ENCODE measurements around the gene PHF21A.

The PHF21A gene

DNA sequence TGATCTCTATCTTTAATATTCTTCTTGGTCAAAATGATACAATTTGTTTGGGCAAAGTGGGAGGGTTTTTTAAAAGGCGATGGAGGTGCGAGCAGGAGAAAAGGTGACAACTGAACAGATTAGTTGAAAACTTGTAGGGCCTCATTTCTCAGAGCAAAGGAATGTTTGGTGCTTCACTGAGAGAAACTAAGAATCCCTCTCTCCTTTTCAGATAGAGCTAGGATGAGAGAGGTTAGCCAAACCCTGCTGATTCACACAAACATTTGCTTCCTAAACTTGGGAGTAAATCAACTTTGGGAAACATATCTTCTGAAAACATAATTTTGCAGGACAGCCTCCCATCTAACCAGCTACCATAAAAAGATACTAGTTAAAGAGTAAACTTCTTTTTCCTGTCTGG lies 57.0 kb downstream of the PHF21A start:
- 72 to 81% methylated on average over 2 of the region's 2 CpGs for WGBS, 2 experiments
- Histone ChIP-seq H3K27ac (ENCODE audit: insufficient read depth, low read depth, low read length, poor library complexity, severe bottlenecking) (no peak overlapping the region), H3K9me3 (ENCODE audit: control insufficient read depth, low read length) (no peaks in the 10 kb centered on the region), H3K27me3 (ENCODE audit: control insufficient read depth, insufficient read depth, low read length, poor library complexity, severe bottlenecking) (no peaks in the 10 kb centered on the region), H3K36me3 (ENCODE audit: control insufficient read depth, insufficient read depth, low read length) (no peaks in the 10 kb centered on the region), H3K4me3 (ENCODE audit: insufficient read depth, low read depth, low read length) (no peak overlapping the region), H3K4me1 (ENCODE audit: control insufficient read depth, insufficient read depth, low read length) (peaks cover 9% of the 10 kb centered on the region)

DNA sequence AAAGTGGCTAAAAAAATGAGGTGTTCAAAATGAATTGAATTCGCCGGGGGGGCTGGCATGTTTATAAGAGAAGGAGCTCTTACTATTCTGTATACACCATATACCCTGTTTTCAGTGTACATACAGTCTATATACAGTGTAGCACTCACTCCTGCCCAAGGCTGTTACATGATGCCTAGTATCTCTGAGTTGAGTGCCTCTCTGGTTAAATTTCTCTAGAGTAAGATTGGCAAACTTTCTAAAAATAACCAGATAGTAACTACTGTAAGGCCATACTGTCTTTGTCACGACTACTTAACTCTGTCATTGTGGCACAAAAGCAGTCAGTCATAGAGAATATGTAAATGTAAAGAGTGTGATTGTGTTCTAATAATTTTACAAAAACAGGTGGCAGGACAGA lies 58.1 kb downstream of the PHF21A start:
- H3K4me1 ChIP-seq (ENCODE audit: control insufficient read depth, insufficient read depth, low read length): peaks cover 9% of the 10 kb centered on the region
- H3K27ac ChIP-seq (ENCODE audit: insufficient read depth, low read depth, low read length, poor library complexity, severe bottlenecking): no peak overlapping the region
- no peaks in the 10 kb centered on the region for H3K27me3 ChIP-seq (ENCODE audit: control insufficient read depth, insufficient read depth, low read length, poor library complexity, severe bottlenecking)
- H3K36me3 ChIP-seq (ENCODE audit: control insufficient read depth, insufficient read depth, low read length): no peaks in the 10 kb centered on the region
- WGBS, 2 experiments: 98 to 100% methylated on average over 3 of the region's 3 CpGs
- H3K4me3 ChIP-seq (ENCODE audit: insufficient read depth, low read depth, low read length): no peak overlapping the region
- no peaks in the 10 kb centered on the region for H3K9me3 ChIP-seq (ENCODE audit: control insufficient read depth, low read length)

DNA sequence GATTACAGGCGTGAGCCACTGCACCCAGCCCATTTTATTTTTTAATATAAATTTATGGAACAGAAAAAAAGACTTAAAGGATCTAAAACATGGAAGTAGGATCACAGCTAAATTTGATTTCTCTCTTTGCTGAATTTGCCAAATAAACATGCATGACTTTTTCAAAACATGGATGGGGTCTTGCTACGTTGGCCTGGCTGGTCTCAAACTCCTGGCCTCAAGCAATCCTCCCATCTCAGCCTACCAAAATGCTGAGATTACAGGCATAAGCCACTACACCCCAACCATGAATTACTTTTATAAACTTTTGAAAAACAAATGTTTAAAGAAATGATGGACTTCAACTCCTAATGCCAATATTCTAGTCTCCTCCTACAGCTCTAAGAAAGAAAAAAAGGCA lies 61.2 kb downstream of the PHF21A start:
- H3K4me1 ChIP-seq (ENCODE audit: control insufficient read depth, insufficient read depth, low read length): peaks cover 20% of the 10 kb centered on the region
- H3K36me3 ChIP-seq (ENCODE audit: control insufficient read depth, insufficient read depth, low read length): no peaks in the 10 kb centered on the region
- no peaks in the 10 kb centered on the region for H3K27me3 ChIP-seq (ENCODE audit: control insufficient read depth, insufficient read depth, low read length, poor library complexity, severe bottlenecking)
- no peaks in the 10 kb centered on the region for H3K9me3 ChIP-seq (ENCODE audit: control insufficient read depth, low read length)
- 95 to 98% methylated on average over 1 of the region's 2 CpGs for WGBS, 2 experiments
- H3K27ac ChIP-seq (ENCODE audit: insufficient read depth, low read depth, low read length, poor library complexity, severe bottlenecking): no peak overlapping the region
- no peak overlapping the region for H3K4me3 ChIP-seq (ENCODE audit: insufficient read depth, low read depth, low read length)

GRCh38 chr11:46057489-46057888 lies 63.8 kb downstream of the PHF21A start:
- H3K4me1 ChIP-seq (ENCODE audit: control insufficient read depth, insufficient read depth, low read length): peaks cover 17% of the 10 kb centered on the region
- no peaks in the 10 kb centered on the region for H3K27me3 ChIP-seq (ENCODE audit: control insufficient read depth, insufficient read depth, low read length, poor library complexity, severe bottlenecking)
- H3K36me3 ChIP-seq (ENCODE audit: control insufficient read depth, insufficient read depth, low read length): no peaks in the 10 kb centered on the region
- H3K9me3 ChIP-seq (ENCODE audit: control insufficient read depth, low read length): no peaks in the 10 kb centered on the region
- no peak overlapping the region for H3K4me3 ChIP-seq (ENCODE audit: insufficient read depth, low read depth, low read length)
- WGBS, 2 experiments: 96 to 100% methylated on average over 1 to 2 of the region's 2 CpGs
- H3K27ac ChIP-seq (ENCODE audit: insufficient read depth, low read depth, low read length, poor library complexity, severe bottlenecking): no peak overlapping the region

DNA sequence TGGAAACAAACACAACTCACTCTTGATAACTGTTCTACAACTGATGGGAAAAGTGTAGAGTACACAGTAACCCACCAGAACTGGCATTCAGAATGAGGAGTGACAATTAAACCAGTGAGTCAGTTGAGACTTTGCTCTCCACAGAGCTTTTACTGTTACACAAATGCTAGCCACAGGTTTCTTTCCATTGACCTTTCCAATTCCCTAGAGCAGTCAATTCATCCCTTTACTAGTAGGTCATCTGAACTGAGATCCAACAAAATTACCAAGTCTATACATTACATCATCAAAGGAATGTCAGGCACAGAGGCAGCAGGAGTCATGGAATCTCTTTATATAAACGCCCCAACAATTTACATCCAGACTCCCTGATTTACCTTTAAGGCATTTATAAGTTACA lies 65.9 kb downstream of the PHF21A start:
- Histone ChIP-seq H3K36me3 (ENCODE audit: control insufficient read depth, insufficient read depth, low read length) (no peaks in the 10 kb centered on the region), H3K4me1 (ENCODE audit: control insufficient read depth, insufficient read depth, low read length) (peaks cover 35% of the 10 kb centered on the region), H3K27me3 (ENCODE audit: control insufficient read depth, insufficient read depth, low read length, poor library complexity, severe bottlenecking) (no peaks in the 10 kb centered on the region), H3K4me3 (ENCODE audit: insufficient read depth, low read depth, low read length) (no peak overlapping the region), H3K27ac (ENCODE audit: insufficient read depth, low read depth, low read length, poor library complexity, severe bottlenecking) (no peak overlapping the region), H3K9me3 (ENCODE audit: control insufficient read depth, low read length) (no peaks in the 10 kb centered on the region)
- WGBS, 2 experiments: 7 to 29% methylated on average over 1 of the region's 1 CpG

GRCh38 chr11:46051102-46051501 lies 70.2 kb downstream of the PHF21A start:
- Histone ChIP-seq H3K4me3 (ENCODE audit: insufficient read depth, low read depth, low read length) (no peak overlapping the region), H3K36me3 (ENCODE audit: control insufficient read depth, insufficient read depth, low read length) (no peaks in the 10 kb centered on the region), H3K4me1 (ENCODE audit: control insufficient read depth, insufficient read depth, low read length) (peaks cover 47% of the 10 kb centered on the region), H3K9me3 (ENCODE audit: control insufficient read depth, low read length) (no peaks in the 10 kb centered on the region), H3K27me3 (ENCODE audit: control insufficient read depth, insufficient read depth, low read length, poor library complexity, severe bottlenecking) (no peaks in the 10 kb centered on the region), H3K27ac (ENCODE audit: insufficient read depth, low read depth, low read length, poor library complexity, severe bottlenecking) (peak overlapping the region; percentile 90)
- WGBS, 2 experiments: 53 to 73% methylated on average over 1 of the region's 1 CpG

DNA sequence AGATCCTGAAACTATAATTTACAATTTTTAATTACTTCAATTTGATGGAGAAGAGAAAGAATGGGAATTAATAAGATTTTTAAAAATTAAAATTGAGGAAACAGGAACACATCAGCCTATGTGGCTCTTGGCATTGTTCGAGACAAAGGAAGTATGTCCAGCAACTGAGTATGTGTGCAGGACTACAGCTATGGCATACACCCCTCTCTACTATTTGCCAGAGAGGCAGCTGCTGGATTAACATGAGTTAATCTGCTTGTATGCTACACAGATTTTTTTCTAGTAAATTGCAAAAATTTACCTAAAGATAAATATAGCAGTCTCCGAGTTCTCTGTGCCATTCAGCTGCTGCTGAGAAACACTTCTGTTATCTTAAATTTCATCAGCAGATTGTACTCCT lies 70.6 kb downstream of the PHF21A start:
- H3K4me3 ChIP-seq (ENCODE audit: insufficient read depth, low read depth, low read length): no peak overlapping the region
- H3K27ac ChIP-seq (ENCODE audit: insufficient read depth, low read depth, low read length, poor library complexity, severe bottlenecking): peak overlapping the region; percentile 90
- H3K4me1 ChIP-seq (ENCODE audit: control insufficient read depth, insufficient read depth, low read length): peaks cover 47% of the 10 kb centered on the region
- 87 to 96% methylated on average over 2 of the region's 2 CpGs for WGBS, 2 experiments
- H3K9me3 ChIP-seq (ENCODE audit: control insufficient read depth, low read length): no peaks in the 10 kb centered on the region
- H3K36me3 ChIP-seq (ENCODE audit: control insufficient read depth, insufficient read depth, low read length): no peaks in the 10 kb centered on the region
- H3K27me3 ChIP-seq (ENCODE audit: control insufficient read depth, insufficient read depth, low read length, poor library complexity, severe bottlenecking): no peaks in the 10 kb centered on the region

GRCh38 chr11:46050003-46050461 lies 71.2 kb downstream of the PHF21A start:
- no peak overlapping the region for H3K4me3 ChIP-seq (ENCODE audit: insufficient read depth, low read depth, low read length)
- peaks cover 43% of the 10 kb centered on the region for H3K4me1 ChIP-seq (ENCODE audit: control insufficient read depth, insufficient read depth, low read length)
- no peaks in the 10 kb centered on the region for H3K36me3 ChIP-seq (ENCODE audit: control insufficient read depth, insufficient read depth, low read length)
- H3K9me3 ChIP-seq (ENCODE audit: control insufficient read depth, low read length): no peaks in the 10 kb centered on the region
- 9% methylated on average over 4 of the region's 4 CpGs for WGBS, 2 experiments
- no peaks in the 10 kb centered on the region for H3K27me3 ChIP-seq (ENCODE audit: control insufficient read depth, insufficient read depth, low read length, poor library complexity, severe bottlenecking)
- H3K27ac ChIP-seq (ENCODE audit: insufficient read depth, low read depth, low read length, poor library complexity, severe bottlenecking): peak overlapping the region; percentile 90

DNA sequence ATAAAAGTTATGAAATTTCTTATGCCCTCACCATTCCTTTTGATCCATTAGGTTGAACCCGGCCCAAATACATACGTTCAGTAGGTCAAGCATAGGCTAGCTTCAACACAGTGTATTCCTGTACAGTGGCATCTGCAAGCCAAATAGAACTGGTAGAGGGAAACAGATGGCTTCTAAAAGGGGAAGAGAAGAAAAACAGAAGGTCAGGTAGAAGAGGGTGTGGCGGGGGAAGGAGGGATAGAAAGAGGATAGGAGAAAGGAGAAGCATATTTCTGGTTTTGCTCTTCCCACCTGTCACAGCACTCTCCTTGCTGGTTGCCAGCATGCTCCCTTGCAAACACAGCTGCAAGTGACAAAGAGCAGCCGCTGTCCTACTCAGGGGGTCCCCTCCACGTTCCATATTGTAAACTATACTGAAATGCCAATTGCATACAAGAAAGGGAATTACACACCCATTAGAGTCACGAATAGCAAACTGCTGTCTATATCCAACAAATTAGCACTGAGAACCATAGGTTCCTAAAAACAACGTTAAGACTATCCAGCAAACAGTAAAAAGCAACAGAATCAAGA lies 71.8 kb downstream of the PHF21A start:
- Histone ChIP-seq H3K4me1 (ENCODE audit: control insufficient read depth, insufficient read depth, low read length) (peaks cover 43% of the 10 kb centered on the region), H3K27me3 (ENCODE audit: control insufficient read depth, insufficient read depth, low read length, poor library complexity, severe bottlenecking) (no peaks in the 10 kb centered on the region), H3K9me3 (ENCODE audit: control insufficient read depth, low read length) (no peaks in the 10 kb centered on the region), H3K36me3 (ENCODE audit: control insufficient read depth, insufficient read depth, low read length) (no peaks in the 10 kb centered on the region), H3K4me3 (ENCODE audit: insufficient read depth, low read depth, low read length) (no peak overlapping the region), H3K27ac (ENCODE audit: insufficient read depth, low read depth, low read length, poor library complexity, severe bottlenecking) (peak overlapping the region; percentile 90)
- WGBS, 2 experiments: 44 to 45% methylated on average over 7 of the region's 7 CpGs

GRCh38 chr11:46048198-46048597 lies 73.1 kb downstream of the PHF21A start:
- 80 to 100% methylated on average over 1 of the region's 1 CpG for WGBS, 2 experiments
- no peaks in the 10 kb centered on the region for H3K27me3 ChIP-seq (ENCODE audit: control insufficient read depth, insufficient read depth, low read length, poor library complexity, severe bottlenecking)

GRCh38 chr11:46047520-46047919 lies 73.7 kb downstream of the PHF21A start:
- no peaks in the 10 kb centered on the region for H3K27me3 ChIP-seq (ENCODE audit: control insufficient read depth, insufficient read depth, low read length, poor library complexity, severe bottlenecking)
- no peaks in the 10 kb centered on the region for H3K36me3 ChIP-seq (ENCODE audit: control insufficient read depth, insufficient read depth, low read length)
- H3K9me3 ChIP-seq (ENCODE audit: control insufficient read depth, low read length): no peaks in the 10 kb centered on the region
- no peak overlapping the region for H3K4me3 ChIP-seq (ENCODE audit: insufficient read depth, low read depth, low read length)
- no peak overlapping the region for H3K27ac ChIP-seq (ENCODE audit: insufficient read depth, low read depth, low read length, poor library complexity, severe bottlenecking)
- peaks cover 43% of the 10 kb centered on the region for H3K4me1 ChIP-seq (ENCODE audit: control insufficient read depth, insufficient read depth, low read length)

More at GRCh38 chr11:46048198-46048597, 73.1 kb downstream of the PHF21A start:
- Histone ChIP-seq H3K4me1 (ENCODE audit: control insufficient read depth, insufficient read depth, low read length) (peaks cover 43% of the 10 kb centered on the region), H3K4me3 (ENCODE audit: insufficient read depth, low read depth, low read length) (no peak overlapping the region), H3K9me3 (ENCODE audit: control insufficient read depth, low read length) (no peaks in the 10 kb centered on the region), H3K27ac (ENCODE audit: insufficient read depth, low read depth, low read length, poor library complexity, severe bottlenecking) (no peak overlapping the region), H3K36me3 (ENCODE audit: control insufficient read depth, insufficient read depth, low read length) (no peaks in the 10 kb centered on the region)
